HG02759 (cell line): Measurements from ENCODE around the gene ANAPC7.
"Not testable (repeated sequence)": the region's sequence is repeated elsewhere in the genome, so short reads cannot be mapped to it uniquely, and the experiment has no call there.

Experiments used
- ATAC-seq: cut with Tn5 transposase; IDR thresholded peaks from one replicate; pipeline ENCODE4 v1.9.1; 2021; ENCODE audit warnings: mild to moderate bottlenecking, moderate library complexity; ENCODE audit not compliant: unreplicated experiment

Gene ANAPC7

DNA sequence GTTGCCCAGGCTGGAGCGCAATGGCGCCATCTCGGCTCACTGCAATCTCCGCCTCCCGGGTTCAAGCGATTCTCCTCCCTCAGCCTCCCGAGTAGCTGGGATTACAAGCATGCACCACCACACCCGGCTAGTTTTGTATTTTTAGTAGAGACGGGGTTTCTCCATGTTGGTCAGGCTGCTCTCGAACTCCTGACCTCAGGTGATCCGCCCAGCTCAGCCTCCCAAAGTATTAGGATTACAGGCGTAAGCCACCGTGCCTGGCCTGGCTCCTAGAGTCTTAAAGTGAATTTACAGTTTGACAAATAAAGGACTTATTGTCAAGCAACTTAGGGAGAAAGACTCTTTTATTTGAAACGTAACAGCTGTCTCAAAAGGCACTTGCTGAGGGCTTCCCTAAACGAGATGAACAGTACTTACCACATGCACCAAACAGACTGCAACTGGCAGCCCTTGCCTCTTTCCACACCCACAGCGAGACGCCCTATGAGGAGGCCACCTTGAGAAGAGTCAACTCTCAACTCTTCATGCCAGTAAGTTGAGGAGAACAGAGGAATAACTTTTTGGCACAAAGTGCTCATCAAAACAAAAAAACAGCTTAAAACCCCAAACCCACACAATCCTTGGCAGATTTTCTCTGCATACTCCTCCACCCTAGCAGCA is 25.2 kb downstream of the ANAPC7 start:
- not testable (repeated sequence) for ATAC-seq

DNA sequence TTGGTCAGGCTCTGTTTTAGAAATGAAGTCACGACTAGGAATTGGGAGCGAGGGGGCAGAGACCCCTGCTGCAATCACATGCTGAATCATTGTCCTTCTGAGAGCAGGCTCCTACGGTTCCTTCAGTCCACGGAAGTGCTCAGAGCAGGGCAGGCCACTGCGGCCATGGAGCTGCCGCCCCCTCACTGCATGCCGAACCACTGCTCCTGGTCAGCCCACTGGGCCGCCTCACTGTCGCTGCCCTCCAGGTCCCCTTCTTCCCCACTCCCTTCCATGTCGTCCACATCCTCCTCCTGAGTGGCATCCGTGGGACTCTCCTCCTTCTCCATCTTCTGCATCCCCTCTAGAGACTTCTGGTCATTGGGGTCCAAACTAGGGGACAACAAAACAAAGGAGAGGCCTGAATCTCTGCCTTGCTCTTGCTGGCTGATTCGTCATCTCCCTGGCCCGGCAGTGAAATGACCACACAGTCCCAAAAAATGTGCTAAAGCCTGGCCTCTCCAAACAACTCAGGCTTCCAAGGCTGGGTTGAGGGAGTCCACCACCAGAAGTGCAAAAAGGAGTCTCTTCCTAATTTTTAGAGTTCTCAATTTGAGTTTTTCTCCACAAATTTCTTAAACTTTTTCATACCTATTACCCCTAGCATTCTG is 29.4 kb downstream of the ANAPC7 start:
- ATAC-seq: no peak

DNA sequence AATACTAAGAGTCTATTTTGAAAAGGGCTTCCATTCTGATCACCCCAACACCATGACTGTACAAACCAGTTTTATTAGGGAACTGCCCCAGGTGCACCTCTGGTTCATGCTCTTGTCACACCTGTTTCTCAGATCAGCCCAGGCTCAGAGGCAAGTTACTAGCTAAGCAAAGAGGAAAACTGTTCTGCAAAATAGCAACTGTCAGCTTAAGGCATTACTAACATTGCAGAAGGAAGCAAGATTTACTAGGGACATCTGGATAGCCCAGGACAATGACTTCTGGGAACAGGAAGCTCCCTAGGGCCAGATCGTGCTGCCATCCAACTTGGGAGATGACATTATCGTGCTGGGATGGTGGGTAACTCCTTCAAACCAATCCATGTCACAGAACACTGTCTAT is 30.1 kb downstream of the ANAPC7 start:
- no peak for ATAC-seq

DNA sequence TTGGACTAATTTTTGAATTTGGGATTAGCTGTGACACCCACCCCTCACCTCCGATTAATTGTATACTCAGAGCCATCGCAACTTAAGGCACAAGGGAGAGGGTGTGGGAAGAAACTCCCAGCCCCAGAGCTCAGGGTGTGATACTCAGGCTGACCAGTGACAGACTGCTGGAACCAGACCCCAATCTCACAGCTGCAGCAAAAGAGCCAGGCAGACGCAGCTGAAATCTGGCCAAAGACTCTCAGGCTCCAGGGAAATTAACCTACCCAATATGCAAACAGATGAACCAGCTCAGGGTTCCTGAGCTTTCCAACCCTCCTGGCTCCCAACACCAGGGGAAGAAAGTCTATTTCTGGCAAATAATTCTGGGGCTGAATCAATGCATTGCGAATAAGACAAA is 30.5 kb downstream of the ANAPC7 start:
- no peak for ATAC-seq

DNA sequence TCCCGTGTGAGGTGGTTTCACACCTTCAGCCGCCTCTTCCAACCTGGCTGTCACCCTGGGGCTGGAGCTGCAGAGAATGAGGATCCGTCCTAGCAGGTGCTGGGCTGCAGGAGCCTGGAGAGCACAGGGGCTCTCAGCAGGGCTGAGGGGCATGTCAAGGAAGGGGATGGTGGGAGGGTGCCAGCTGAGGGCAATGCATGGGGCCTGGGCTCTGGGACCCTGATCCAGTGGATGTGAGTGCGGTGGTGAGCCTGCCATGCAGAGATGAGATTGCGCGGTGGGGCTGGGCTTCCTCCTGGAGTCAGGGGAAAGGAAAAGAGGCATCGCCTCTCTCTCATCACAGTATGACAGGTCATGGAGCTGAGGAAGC is 31.5 kb downstream of the ANAPC7 start:
- ATAC-seq: no peak

DNA sequence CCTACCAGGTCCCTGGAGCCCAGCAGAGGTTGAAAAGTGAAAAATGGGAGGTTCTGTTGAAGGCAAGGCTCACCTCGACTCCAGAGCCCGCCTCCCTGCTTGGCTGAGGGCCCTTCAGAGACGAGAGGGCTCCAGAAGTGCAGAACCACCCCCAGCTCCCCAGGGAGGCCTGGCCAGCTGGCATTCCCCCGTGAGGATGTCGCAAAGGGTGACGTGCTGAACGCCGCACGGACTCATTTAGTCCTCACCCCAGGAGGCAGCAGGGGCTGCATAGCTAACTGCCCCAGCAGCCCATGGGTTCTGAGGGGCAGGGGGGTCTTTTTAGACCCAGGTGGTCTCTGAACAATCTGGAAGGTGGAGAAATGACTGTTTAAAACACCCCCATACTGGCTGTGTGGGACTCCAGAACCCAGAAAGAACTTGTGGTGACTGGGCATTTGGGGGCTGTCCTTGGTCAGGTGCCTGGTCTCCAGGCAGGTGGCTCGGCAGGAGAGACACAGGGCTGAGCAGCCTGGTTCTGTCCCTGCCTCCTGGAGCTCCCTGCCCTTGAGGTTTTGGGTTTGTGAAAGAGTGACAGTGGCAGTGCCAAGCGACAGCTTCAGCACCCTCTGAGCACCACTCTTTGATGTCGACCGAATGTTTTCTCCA is 32.0 kb downstream of the ANAPC7 start:
- ATAC-seq: peak; percentile 83

DNA sequence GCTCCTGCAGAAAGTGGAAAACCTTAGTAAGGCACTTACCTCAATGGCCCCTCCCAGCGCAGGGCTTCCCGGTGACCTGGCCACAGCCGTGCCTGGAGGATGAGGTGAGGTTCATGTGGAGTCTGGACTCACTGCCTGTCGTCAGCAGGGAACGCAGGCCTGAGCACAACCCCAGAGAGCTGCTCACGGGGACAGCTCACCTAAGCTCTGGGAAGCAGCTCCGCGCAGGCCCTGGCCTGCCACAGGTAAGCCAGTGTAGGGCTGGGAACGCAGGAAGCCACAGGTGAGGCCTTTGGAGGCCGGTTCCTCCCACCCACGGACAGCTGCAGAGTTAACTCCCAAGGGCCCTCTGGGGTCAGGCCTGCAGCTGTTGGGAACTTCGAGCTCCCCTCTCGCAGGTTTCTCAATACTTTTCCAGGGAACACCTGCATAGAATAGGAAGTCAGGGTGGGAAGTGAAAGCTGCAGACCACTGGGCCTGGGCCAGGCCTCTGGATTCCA is 32.7 kb downstream of the ANAPC7 start:
- ATAC-seq: no peak

DNA sequence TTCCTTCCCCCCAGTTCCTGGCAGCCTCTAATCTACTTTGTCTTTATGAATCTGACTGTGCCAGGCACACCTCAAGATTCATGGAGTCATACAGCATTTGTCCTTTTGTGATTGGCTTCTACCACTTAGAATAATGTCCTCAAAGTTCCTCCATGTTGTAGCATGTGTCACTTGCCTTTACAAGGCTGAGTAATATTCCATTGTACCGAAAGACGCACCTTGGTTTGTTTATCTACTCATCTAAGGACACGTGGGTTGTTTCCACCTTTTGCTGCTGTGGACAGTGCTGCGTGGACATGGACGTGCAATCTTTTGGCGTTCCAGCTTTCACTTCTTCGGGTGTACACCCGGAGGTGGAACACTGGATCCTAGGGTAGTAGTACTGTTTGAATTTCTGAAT is 33.5 kb downstream of the ANAPC7 start:
- no peak for ATAC-seq

DNA sequence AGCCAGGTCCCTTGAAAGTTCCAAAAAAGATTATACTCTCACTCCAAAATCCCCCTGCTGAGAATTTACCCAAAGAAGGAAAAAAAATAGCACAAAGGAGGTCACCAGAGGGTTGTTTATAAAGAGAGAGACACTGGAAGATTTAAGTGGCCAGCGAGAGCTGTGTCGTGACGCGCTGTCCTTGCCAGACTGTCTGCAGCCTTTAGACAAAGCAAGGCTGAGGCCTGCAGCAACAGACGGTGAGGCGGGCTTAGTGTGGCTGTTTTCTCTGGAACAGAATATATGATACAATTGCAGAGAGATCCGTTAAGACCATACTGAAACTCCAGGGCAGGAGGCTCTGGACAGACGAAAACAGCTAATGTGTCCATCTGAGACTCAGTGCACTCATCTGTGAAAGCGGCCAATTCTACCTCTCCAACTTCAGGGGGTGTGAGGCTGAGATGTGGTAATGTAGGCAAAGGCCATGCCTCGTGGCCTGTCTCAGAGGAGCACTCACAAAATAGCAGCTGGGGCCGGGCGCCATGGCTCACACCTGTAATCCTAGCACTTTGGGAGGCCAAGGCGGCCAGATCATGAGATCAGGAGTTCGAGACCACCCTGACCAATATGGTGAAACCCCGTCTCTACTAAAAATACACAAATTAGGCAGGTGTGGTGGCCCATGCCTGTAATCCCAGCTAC is 36.2 kb downstream of the ANAPC7 start:
- ATAC-seq: no peak

DNA sequence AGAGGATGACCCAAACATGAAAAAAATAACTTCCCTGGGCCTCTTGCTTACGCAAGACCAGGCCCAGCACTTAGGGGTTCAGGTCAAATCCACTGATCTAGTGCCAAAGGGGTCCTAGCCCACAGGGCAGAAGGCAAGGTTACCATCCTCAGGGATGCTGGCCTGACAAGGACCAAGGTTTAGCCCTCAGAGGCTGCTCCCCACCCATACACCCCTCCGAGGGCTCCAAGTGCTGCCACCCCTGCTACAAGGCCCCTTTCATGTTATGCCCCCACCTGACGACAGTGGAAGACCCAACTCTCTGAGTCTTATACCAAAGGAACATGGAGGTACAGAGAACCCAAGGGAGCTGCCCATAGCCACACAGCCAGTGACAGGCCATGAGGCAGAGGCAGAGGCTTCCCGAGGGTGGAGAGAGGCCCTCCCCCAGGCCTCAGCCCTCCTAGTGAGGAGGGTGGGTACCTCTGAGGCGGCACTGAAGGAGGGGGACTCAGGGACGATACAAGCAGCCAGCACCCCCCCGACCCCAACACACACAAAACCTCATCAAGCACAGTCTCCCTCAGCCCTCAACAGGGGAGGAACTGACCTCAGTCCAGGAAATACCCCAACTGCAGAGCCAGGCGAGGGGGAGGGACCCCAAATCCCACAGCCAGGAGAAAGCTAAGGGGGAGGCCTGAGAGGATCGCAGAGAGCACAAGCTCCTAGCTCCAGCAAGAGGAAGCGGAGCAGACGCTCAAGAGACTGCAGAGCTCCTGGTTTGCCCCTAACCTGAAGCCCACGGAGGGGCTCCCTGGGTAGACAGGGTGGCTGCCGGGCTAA is 37.0 kb downstream of the ANAPC7 start:
- ATAC-seq: no peak

DNA sequence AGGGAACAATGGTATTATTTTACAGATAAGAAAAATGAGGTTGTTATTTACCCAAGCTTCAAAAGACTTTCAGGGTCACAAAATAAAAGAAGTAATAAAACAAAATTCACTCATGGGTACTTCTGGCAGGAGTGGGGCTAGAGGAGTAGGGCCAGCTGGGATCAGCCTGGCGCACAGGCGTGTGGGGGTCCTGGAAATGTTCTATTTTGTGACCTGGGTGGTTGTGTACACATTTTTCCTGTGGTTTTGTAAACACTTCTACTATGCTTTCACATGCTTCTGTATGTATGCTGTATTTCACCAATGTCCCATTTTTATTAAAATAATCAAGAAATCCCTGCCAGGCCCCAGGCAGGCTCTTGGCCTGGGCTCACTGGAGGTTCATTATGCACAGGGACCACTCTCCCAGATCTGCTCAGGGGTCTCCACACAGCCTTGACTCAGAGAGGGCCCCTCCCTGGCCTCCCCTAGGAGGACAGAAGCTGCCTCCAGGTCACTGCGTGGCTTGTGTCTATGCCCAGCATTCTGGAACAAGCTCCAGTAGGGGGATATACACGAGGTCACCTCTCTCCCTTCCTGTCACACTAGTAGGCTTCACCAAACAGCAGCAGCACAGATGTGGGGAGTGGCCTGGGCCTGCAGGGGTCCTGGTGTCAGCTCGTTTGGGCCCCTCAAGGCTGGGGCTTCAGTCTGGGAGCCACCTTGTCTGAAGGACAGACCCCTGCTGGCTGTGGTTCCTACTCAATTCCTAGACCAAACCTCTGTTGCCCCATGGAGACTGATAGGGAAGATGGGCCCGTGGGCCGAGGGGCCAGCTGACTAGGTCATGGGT is 37.8 kb downstream of the ANAPC7 start:
- no peak for ATAC-seq

DNA sequence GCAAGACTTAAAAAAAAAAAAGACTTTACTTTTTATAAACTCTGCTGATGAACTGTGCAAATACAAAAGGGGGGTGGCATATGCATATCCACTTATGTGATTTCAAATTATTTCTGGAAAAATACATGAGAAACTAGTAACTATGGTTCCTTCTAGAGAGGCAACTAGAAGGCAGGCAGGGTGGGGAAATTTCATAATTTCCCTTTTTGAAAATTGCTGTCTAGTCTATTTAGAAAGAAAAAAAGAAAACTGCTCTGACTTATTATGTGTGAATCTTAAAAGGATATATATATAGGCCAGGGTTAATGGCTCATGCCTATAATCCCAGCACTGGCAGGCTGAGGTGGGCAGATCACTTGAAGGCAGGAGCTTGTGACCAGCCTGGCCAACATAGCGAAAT is 42.3 kb downstream of the ANAPC7 start:
- no peak for ATAC-seq

DNA sequence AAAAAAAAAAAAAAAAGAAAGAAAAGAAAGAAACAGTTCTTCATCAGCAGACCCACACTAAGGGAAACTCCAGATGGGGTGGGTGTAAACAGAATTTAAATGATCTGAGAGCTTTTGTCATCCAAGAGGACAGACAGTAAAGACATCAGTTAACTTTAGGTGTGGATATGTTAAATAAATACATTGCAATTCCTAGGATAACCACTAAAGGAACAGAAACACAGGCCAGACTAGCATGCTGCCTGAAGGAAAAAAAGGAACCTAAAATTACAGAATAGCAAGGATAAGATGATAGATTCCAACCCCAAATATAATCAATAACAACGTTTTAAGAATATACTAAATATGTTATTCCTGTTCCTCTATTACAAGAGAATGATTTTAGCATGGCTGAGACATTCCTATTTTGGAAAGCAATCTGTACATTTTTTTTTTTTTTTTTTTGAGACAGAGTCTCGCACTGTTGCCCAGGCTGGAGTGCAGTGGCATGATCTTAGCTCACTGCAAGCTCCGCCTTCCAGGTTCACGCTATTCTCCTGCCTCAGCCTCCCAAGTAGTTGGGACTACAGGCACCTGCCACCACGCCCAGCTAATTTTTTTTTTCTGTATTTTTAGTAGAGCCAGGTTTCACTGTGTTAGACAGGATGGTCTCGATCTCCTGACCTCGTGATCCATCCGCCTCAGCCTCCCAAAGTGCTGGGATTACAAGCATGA is 45.0 kb downstream of the ANAPC7 start:
- ATAC-seq: not testable (repeated sequence)

DNA sequence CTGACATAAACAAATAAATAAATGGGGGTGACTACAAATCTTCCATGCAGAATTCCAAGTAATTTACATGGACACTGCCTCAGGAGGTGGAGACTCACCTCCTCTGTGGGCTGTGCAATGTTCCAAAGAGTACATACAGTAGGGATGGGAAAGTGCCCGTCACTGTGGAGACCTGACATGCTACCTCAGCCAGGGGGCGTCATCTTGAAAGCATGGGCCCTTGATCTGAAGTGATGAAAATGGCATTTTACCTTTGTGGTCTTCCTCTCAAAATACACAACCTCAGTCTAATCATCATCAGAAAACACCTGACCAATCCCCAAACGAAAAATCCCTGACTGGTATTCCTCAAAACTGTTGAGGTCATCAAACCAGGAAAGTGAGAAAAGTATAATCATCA is 48.4 kb downstream of the ANAPC7 start:
- no peak for ATAC-seq

DNA sequence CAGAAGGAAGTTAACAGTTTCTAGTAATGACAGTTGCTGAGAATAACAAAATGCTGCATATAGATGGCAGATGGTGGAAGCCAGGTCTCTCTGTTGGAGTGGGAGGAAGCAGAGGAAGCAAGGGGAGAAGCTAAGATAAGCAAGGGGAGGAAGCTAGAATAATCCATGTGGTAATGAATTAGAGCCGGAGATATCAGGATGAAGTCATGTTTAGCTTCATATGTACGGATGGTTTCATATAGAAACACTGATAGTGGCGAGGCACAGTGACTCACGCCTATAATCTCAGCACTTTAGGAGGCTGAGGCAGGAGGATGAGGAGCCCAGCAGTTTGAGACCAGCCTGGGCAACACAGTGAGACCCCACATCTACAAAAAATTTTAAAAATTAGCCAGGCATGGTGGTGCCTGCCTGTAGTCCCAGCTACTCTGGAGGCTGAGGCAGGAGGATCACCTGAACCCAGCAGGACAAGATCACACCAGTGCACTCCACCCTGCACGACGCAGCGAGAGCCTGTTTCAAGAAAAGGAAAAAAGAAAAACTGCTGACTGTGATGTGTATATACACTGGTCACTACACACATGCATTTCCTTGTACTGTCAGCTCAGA is 49.2 kb downstream of the ANAPC7 start:
- no peak for ATAC-seq

DNA sequence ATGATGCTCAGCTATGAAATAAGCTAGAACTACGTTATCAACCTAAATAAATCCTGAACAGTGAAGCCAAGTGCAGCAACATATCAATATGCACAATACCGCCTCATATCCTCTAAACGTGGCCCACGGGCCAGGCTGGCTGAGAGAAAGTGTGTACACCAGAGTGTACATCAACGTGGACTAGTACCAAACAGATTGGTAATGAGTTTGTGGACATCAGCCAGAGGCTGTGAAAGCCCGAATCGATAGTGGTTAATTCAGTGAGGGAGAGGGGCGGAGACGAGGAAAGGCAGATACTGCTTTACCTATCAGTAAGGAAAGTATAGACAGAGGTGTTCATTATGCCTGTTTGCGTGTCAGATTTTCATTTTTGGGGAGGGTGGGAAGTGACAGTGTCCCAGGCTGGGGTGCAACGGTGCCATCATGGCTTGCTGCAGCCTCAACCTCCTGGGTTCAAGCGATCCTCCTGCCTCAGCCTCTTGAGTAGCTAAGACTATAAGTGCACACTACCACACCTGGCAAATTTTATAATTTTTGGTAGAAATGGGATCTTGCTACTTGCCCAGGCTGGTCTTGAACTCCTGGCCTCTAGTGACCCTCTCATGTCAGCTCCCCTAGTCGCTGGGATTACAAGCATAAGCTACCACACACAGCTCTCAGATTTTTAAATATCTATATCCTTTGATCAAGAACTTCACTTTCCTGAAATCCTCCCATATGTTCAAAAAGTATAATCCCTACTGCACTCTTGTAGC is 50.1 kb downstream of the ANAPC7 start:
- no peak for ATAC-seq

DNA sequence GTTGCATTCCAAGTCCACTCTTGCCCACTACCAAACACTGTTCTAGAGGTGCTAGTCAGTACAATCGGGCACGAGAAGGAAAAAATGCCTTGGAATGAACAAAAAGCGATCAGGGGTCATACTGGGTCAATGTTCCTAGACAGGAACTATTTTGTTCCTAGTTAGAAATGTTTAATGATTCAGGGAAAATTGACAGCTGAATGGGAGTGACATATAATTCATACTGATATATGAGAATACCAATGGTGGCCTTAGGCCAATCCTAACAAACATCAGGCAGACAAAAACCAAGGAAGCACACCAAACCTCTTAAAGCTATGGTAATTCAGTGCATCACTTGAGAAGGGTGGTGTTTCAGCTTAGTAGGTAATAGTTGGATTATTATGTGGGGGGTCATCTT is 51.1 kb downstream of the ANAPC7 start:
- ATAC-seq: no peak

DNA sequence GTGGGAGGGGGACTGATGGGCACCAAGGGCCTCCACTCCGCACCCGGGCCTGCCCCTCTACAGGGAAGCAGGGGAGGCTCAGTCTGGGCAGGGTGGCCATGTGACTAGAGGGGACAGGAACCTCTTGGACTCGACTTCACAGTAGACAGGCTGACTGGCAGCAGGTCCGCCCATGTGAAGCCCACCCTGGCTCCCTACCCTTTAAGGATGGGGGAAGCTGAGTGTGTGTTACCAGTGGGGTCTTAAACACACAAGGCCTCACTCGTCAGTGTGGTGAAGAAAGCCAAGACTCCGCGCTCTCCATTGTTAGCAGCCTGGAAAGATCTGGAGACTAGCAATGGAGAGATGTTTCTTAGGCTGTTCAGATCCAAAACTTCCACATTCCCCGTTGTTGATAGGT is 52.4 kb downstream of the ANAPC7 start:
- no peak for ATAC-seq
